Progenitor cell of endocrine pancreas (in vitro differentiated cells): Measurements from ENCODE around the gene INO80. TPM values are rescaled to one million over a fixed set of nuclear protein-coding genes. Genes with fewer than 3 reads are reported as not detected.
A peak's percentile ranks its signal among the peaks of the same experiment; 100 is the strongest.

Experiments
- DNase-seq: peaks from one replicate; pipeline ENCODE4 v3.0.0; 2021; ENCODE audit warnings: low spot score; ENCODE audit not compliant: unreplicated experiment
- H3K27ac Mint-ChIP-seq: 2 replicates; pipeline ENCODE4 v1.8.0; 2021; ENCODE audit warnings: mild to moderate bottlenecking, moderate library complexity, mixed read lengths
- H3K27me3 Mint-ChIP-seq: 2 replicates; pipeline ENCODE4 v1.8.0; 2021; ENCODE audit warnings: mixed read lengths
- H3K36me3 Mint-ChIP-seq: 2 replicates; pipeline ENCODE4 v1.8.0; 2022; ENCODE audit warnings: mixed read lengths; ENCODE audit not compliant: insufficient read depth
- H3K4me1 Mint-ChIP-seq: 2 replicates; pipeline ENCODE4 v1.8.0; 2021; ENCODE audit warnings: low read depth, mixed read lengths
- H3K4me3 Mint-ChIP-seq: 2 replicates; pipeline ENCODE4 v1.8.0; 2021; ENCODE audit warnings: low read depth, mild to moderate bottlenecking, moderate library complexity, mixed read lengths
- H3K9me3 Mint-ChIP-seq: 2 replicates; pipeline ENCODE4 v1.8.0; 2021; ENCODE audit warnings: low read depth, mixed read lengths
- CTCF ChIP-seq: fragments of 200-600 bp; sonication (generic); IDR thresholded peaks from one replicate; pipeline ENCODE4 v1.5.0; 2021; ENCODE audit warnings: antibody characterized with exemption, mild to moderate bottlenecking; ENCODE audit not compliant: unreplicated experiment
- total RNA-seq: library from RNA; stranded (reverse); gene quantifications from 2 replicates; pipeline ENCODE4 v1.2.1, GENCODE V29; 2021

Gene INO80
- total RNA-seq, 1 donor from 2014 or later, result 28.1 TPM

- TF ChIP-seq CTCF, result no peak
- H3K9me3 Mint-ChIP-seq, result no peaks in the 10 kb centered on the region
Measured at GRCh38 chr15:41032079-41032328, 84.1 kb downstream of the INO80 start.

GRCh38 chr15:41031232-41032078 is 84.6 kb downstream of the INO80 start:
- Mint-ChIP-seq H3K9me3 (no peaks in the 10 kb centered on the region), H3K4me1 (peaks cover 2% of the 10 kb centered on the region), H3K4me3 (no peak overlapping the region), H3K27ac (peak overlapping the region; percentile 62), H3K36me3 (peaks cover 17% of the 10 kb centered on the region), H3K27me3 (no peaks in the 10 kb centered on the region)
- no peak for TF ChIP-seq CTCF
- no peak for DNase-seq

More at GRCh38 chr15:41032079-41032328, 84.1 kb downstream of the INO80 start:
- H3K27me3 Mint-ChIP-seq, result no peaks in the 10 kb centered on the region
- peaks cover 2% of the 10 kb centered on the region for H3K4me1 Mint-ChIP-seq
- H3K27ac Mint-ChIP-seq, result no peak overlapping the region
- no peak overlapping the region for H3K4me3 Mint-ChIP-seq
- DNase-seq, result no peak
- H3K36me3 Mint-ChIP-seq, result peaks cover 13% of the 10 kb centered on the region

- Mint-ChIP-seq H3K36me3 (peaks cover 16% of the 10 kb centered on the region), H3K9me3 (no peaks in the 10 kb centered on the region), H3K4me1 (no peaks in the 10 kb centered on the region), H3K27ac (no peak overlapping the region), H3K4me3 (no peak overlapping the region), H3K27me3 (no peaks in the 10 kb centered on the region)
- TF ChIP-seq CTCF, result no peak
- DNase-seq, result no peak
Measured at GRCh38 chr15:41028853-41029252, 87.2 kb downstream of the INO80 start.

- H3K27me3 Mint-ChIP-seq, result no peaks in the 10 kb centered on the region
- no peaks in the 10 kb centered on the region for H3K9me3 Mint-ChIP-seq
- no peak overlapping the region for H3K27ac Mint-ChIP-seq
- H3K4me1 Mint-ChIP-seq, result no peaks in the 10 kb centered on the region
- H3K4me3 Mint-ChIP-seq, result no peak overlapping the region
- TF ChIP-seq CTCF, result no peak
- peaks cover 13% of the 10 kb centered on the region for H3K36me3 Mint-ChIP-seq
- DNase-seq, result no peak
Measured at GRCh38 chr15:41025393-41025792, 90.7 kb downstream of the INO80 start.

- Mint-ChIP-seq H3K27me3 (no peaks in the 10 kb centered on the region), H3K27ac (no peak overlapping the region), H3K9me3 (no peaks in the 10 kb centered on the region), H3K36me3 (peaks cover 15% of the 10 kb centered on the region), H3K4me3 (no peak overlapping the region), H3K4me1 (no peaks in the 10 kb centered on the region)
- no peak for TF ChIP-seq CTCF
- no peak for DNase-seq
Measured at GRCh38 chr15:41024885-41025284, 91.2 kb downstream of the INO80 start.
